ENCODE measurements around the gene DUSP5. TPM values are rescaled to one million over a fixed set of nuclear protein-coding genes. Genes with fewer than 3 reads are reported as not detected.

The DUSP5 gene
- total and polyA plus RNA-seq, 10 of the 15 experiments (the other 5 are each of a cell fraction or from before 2014, with no cell fraction given) = 2.1 to 95.9 (median 23.4) TPM

DNA sequence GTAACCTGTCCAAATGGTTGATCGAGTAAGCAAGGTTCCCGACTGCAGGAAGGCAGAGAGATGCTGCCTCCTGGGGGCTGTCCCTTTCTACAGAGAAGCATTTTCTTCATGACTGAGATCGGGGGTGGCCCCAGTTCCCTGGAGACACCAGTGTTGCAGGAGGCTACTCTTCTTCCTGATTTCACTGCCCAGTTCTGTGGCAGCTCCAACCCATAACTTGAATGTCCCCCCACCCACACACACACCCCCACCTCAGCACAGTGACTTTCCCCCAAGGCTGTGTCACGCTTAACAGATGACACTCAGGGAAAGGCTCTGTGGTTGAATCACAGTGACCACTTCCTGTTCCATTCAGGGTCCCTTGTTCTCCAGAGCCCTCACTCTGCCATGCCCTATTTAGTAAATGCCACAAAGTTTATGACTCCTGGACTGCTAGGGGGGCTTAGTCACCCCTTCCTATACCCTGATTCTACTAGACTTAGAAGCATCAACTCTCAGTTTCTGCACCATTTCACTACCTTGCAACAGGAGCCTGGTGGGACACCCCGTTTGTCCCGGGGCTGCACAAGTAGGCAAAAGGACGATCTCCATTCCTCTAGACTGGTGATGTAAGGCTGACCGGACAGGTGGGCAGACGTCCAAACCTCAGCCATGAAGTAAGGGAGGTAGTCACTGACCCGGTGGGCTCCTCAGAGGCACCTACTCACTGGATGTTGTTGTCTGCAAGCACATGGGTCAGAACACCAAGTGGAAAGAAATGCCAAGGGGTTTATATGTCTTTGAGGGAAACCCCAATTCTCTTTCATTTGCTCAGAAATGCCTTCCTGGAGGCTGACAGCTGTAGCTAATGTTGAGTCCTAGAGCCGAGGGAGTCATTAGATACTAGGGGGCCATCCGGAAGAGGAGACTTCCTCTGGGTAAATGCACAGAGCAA lies 38.5 kb downstream of the DUSP5 start (continued):
- TF ChIP-seq, protein P1, sequence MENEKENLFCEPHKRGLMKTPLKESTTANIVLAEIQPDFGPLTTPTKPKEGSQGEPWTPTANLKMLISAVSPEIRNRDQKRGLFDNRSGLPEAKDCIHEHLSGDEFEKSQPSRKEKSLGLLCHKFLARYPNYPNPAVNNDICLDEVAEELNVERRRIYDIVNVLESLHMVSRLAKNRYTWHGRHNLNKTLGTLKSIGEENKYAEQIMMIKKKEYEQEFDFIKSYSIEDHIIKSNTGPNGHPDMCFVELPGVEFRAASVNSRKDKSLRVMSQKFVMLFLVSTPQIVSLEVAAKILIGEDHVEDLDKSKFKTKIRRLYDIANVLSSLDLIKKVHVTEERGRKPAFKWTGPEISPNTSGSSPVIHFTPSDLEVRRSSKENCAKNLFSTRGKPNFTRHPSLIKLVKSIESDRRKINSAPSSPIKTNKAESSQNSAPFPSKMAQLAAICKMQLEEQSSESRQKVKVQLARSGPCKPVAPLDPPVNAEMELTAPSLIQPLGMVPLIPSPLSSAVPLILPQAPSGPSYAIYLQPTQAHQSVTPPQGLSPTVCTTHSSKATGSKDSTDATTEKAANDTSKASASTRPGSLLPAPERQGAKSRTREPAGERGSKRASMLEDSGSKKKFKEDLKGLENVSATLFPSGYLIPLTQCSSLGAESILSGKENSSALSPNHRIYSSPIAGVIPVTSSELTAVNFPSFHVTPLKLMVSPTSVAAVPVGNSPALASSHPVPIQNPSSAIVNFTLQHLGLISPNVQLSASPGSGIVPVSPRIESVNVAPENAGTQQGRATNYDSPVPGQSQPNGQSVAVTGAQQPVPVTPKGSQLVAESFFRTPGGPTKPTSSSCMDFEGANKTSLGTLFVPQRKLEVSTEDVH (IDR thresholded peaks at IDR 0.05; ENCODE audit: low read depth, partially characterized antibody) = no peak
- TF ChIP-seq NFIC (IDR thresholded peaks at IDR 0.05; ENCODE audit: low read depth, low read length) = peak; percentile 95
- TF ChIP-seq RUNX3 (IDR thresholded peaks at IDR 0.05; ENCODE audit: low read length) = peak; percentile 99
- TF ChIP-seq POU2F2 (IDR thresholded peaks at IDR 0.05; ENCODE audit: borderline replicate concordance, low read depth, low read length) = peak; percentile 80; the same call in 2 of the 3 replicates
- TF ChIP-seq, protein P2, sequence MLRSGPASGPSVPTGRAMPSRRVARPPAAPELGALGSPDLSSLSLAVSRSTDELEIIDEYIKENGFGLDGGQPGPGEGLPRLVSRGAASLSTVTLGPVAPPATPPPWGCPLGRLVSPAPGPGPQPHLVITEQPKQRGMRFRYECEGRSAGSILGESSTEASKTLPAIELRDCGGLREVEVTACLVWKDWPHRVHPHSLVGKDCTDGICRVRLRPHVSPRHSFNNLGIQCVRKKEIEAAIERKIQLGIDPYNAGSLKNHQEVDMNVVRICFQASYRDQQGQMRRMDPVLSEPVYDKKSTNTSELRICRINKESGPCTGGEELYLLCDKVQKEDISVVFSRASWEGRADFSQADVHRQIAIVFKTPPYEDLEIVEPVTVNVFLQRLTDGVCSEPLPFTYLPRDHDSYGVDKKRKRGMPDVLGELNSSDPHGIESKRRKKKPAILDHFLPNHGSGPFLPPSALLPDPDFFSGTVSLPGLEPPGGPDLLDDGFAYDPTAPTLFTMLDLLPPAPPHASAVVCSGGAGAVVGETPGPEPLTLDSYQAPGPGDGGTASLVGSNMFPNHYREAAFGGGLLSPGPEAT (IDR thresholded peaks at IDR 0.05; ENCODE audit: low read depth) = peak; percentile 96
- TF ChIP-seq EGR1 (IDR thresholded peaks at IDR 0.05; ENCODE audit: borderline replicate concordance in 1 of 2, low read depth in 2 of 2, low read length in 2 of 2) = peak in 1 of 2 experiments; percentile 94; a peak in 2 of 3 replicates
- TF ChIP-seq, protein P3, sequence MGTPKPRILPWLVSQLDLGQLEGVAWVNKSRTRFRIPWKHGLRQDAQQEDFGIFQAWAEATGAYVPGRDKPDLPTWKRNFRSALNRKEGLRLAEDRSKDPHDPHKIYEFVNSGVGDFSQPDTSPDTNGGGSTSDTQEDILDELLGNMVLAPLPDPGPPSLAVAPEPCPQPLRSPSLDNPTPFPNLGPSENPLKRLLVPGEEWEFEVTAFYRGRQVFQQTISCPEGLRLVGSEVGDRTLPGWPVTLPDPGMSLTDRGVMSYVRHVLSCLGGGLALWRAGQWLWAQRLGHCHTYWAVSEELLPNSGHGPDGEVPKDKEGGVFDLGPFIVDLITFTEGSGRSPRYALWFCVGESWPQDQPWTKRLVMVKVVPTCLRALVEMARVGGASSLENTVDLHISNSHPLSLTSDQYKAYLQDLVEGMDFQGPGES (IDR thresholded peaks at IDR 0.05) = no peak
- TF ChIP-seq FOXK2 (IDR thresholded peaks at IDR 0.05) = no peak
- peak; percentile 65; the same call in 1 of the 2 replicates for TF ChIP-seq GABPA (IDR thresholded peaks at IDR 0.05; ENCODE audit: low read depth)
- TF ChIP-seq, protein P4, sequence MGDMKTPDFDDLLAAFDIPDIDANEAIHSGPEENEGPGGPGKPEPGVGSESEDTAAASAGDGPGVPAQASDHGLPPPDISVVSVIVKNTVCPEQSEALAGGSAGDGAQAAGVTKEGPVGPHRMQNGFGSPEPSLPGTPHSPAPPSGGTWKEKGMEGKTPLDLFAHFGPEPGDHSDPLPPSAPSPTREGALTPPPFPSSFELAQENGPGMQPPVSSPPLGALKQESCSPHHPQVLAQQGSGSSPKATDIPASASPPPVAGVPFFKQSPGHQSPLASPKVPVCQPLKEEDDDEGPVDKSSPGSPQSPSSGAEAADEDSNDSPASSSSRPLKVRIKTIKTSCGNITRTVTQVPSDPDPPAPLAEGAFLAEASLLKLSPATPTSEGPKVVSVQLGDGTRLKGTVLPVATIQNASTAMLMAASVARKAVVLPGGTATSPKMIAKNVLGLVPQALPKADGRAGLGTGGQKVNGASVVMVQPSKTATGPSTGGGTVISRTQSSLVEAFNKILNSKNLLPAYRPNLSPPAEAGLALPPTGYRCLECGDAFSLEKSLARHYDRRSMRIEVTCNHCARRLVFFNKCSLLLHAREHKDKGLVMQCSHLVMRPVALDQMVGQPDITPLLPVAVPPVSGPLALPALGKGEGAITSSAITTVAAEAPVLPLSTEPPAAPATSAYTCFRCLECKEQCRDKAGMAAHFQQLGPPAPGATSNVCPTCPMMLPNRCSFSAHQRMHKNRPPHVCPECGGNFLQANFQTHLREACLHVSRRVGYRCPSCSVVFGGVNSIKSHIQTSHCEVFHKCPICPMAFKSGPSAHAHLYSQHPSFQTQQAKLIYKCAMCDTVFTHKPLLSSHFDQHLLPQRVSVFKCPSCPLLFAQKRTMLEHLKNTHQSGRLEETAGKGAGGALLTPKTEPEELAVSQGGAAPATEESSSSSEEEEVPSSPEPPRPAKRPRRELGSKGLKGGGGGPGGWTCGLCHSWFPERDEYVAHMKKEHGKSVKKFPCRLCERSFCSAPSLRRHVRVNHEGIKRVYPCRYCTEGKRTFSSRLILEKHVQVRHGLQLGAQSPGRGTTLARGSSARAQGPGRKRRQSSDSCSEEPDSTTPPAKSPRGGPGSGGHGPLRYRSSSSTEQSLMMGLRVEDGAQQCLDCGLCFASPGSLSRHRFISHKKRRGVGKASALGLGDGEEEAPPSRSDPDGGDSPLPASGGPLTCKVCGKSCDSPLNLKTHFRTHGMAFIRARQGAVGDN (IDR thresholded peaks at IDR 0.05) = no peak; the same call in 1 of the 2 replicates
- TF ChIP-seq MYB (IDR thresholded peaks at IDR 0.05; ENCODE audit: borderline replicate concordance, low read depth, low read length) = no peak
- peak; percentile 97 for TF ChIP-seq EED (IDR thresholded peaks at IDR 0.05; ENCODE audit: low read depth)
- no peak for TF ChIP-seq MYC (IDR thresholded peaks at IDR 0.05; ENCODE audit: insufficient read depth, insufficient read length, insufficient replicate concordance, low read length, severe bottlenecking)
- TF ChIP-seq, protein P5, sequence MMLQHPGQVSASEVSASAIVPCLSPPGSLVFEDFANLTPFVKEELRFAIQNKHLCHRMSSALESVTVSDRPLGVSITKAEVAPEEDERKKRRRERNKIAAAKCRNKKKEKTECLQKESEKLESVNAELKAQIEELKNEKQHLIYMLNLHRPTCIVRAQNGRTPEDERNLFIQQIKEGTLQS (IDR thresholded peaks at IDR 0.05; ENCODE audit: borderline replicate concordance, extremely low read depth, low read depth, low read length) = no peak
- 0 out of 2 replicates have a peak, but pooled peaks have one; percentile 61 for TF ChIP-seq LARP7 (IDR thresholded peaks at IDR 0.05)
